HepG2 (cell line): Measurements from ENCODE around the gene ITK. TPM values are rescaled to one million over a fixed set of nuclear protein-coding genes. Genes with fewer than 3 reads are reported as not detected.

Experiments used
- ATAC-seq: fragments of 200-7000 bp; cut with Tn5 transposase; 3 replicates; pipeline ENCODE4 v1.9.1; 2020; ENCODE audit warnings: mild to moderate bottlenecking, moderate library complexity
- BruUV-seq: library from RNA; stranded (reverse); fragments of 400-500 nt; replicated peaks from 2 replicates; lab custom pipeline; 2021; lab: Mats Ljungman, UMichigan
- CTCF ChIA-PET: fragments of 300-600 bp; formaldehyde crosslinking; extraction: SDS; loops from one replicate; lab custom pipeline; 2021; ENCODE audit warnings: low total read pairs, inconsistent platforms, low intra/inter-chr PET ratio; lab: Yijun Ruan, JAX
- POLR2A ChIA-PET: fragments of 350-600 bp; sonication (Branson Sonifier 250); formaldehyde crosslinking; loops from one replicate; lab custom pipeline; 2020; ENCODE audit warnings: antibody characterized with exemption, inconsistent platforms; lab: Yijun Ruan, JAX
- DNase-seq: peaks from one replicate; pipeline ENCODE4 v3.0.0-alpha.2; 2015; ENCODE audit warnings: low spot score
- FAIRE-seq: peaks from 3 replicates; lab custom pipeline; 2011; peaks lifted over from hg19 to GRCh38; lab: Jason Lieb, UNC
- H2AFZ ChIP-seq: one replicate; pipeline ENCODE4 v1.6.1; 2011; ENCODE audit warnings: low read length, inconsistent platforms
- H3K27ac ChIP-seq: fragments of 300-600 bp; 3 replicates; pipeline ENCODE4 v1.8.0; 2011; ENCODE audit warnings: mixed run types, mild to moderate bottlenecking, mixed read lengths, low read length, inconsistent platforms; ENCODE audit not compliant: insufficient read depth; ENCODE audit errors: extremely low read length
- H3K27me3 ChIP-seq, 2 experiments: fragments of 200-600 bp in 1 of 2; 2 replicates in 1 of 2; 3 replicates in 1 of 2; pipeline versions ENCODE4 v1.6.0 to v1.8.0; 2011; ENCODE audit warnings: low read length in 2 of 2, mild to moderate bottlenecking in 2 of 2, moderate library complexity in 2 of 2, inconsistent platforms in 1 of 2; ENCODE audit not compliant: insufficient read depth in 2 of 2, control insufficient read depth in 1 of 2
- H3K36me3 ChIP-seq, 2 experiments: fragments of 200-600 bp in 1 of 2; replicated peaks in 1 of 2; 2 replicates in 1 of 2; 3 replicates in 1 of 2; pipeline versions ENCODE4 v1.5.1 to v1.8.0; 2011; ENCODE audit warnings: low read length in 2 of 2, inconsistent platforms in 1 of 2; ENCODE audit not compliant: insufficient read depth in 2 of 2, control insufficient read depth in 1 of 2
- H3K4me1 ChIP-seq: 2 replicates; pipeline ENCODE4 v1.5.1; 2012; ENCODE audit warnings: low read length, inconsistent platforms; ENCODE audit not compliant: insufficient read depth
- H3K4me2 ChIP-seq: 2 replicates; pipeline ENCODE4 v1.6.0; 2011; ENCODE audit warnings: low read depth, low read length, inconsistent platforms
- H3K4me3 ChIP-seq, 3 experiments: fragments of 200-600 bp in 1 of 3; sonication (generic), shearing (Covaris generic) in 1 of 3; replicated peaks in 1 of 3; 2 replicates each; pipeline ENCODE4 v1.5.1; 2011 to 2016; ENCODE audit warnings: low read length in 3 of 3, inconsistent platforms in 2 of 3, low read depth in 2 of 3, mild to moderate bottlenecking in 2 of 3, control low read depth in 1 of 3, mixed read lengths in 1 of 3; ENCODE audit not compliant: insufficient read depth in 1 of 3
- H3K79me2 ChIP-seq: one replicate; pipeline ENCODE4 v1.6.1; 2011; ENCODE audit warnings: low read length, inconsistent platforms; ENCODE audit not compliant: insufficient read depth
- H3K9ac ChIP-seq: 2 replicates; pipeline ENCODE4 v1.6.0; 2011; ENCODE audit warnings: mild to moderate bottlenecking, low read depth, low read length, inconsistent platforms; ENCODE audit not compliant: insufficient read depth
- H3K9me3 ChIP-seq: 2 replicates; pipeline ENCODE4 v1.5.1; 2012; ENCODE audit warnings: mild to moderate bottlenecking, low read length
- H4K20me1 ChIP-seq: 2 replicates; pipeline ENCODE4 v1.6.0; 2011; ENCODE audit warnings: inconsistent platforms, mild to moderate bottlenecking, low read length, moderate library complexity; ENCODE audit not compliant: insufficient read depth
- CERS6 ChIP-seq: sonication (generic); formaldehyde crosslinking; IDR thresholded peaks from 2 replicates; pipeline ENCODE4 v1.5.0; 2020; ENCODE audit warnings: missing genetic modification reagents
- FOXO4 ChIP-seq: sonication (generic); formaldehyde crosslinking; conservative IDR thresholded peaks from 2 replicates; pipeline ENCODE4 v1.8.1; 2023; ENCODE audit warnings: missing genetic modification reagents
- PRDM10 ChIP-seq: sonication (generic); formaldehyde crosslinking; IDR thresholded peaks from 2 replicates; pipeline ENCODE4 v1.4.0; 2020; ENCODE audit warnings: low read depth, missing genetic modification reagents
- RXRA ChIP-seq: sonication (generic); formaldehyde crosslinking; IDR thresholded peaks from 2 replicates; pipeline ENCODE4 v1.5.1; 2020; ENCODE audit warnings: missing genetic modification reagents
- SNAI1 ChIP-seq: sonication (generic); formaldehyde crosslinking; IDR thresholded peaks from 2 replicates; pipeline ENCODE4 v1.5.0; 2020; ENCODE audit warnings: mild to moderate bottlenecking, missing genetic modification reagents, borderline replicate concordance
- SOX6 ChIP-seq, 2 experiments: fragments of 450-650 bp in 1 of 2; sonication (generic) in 1 of 2; formaldehyde crosslinking in 1 of 2; IDR thresholded peaks; 2 replicates each; pipeline versions ENCODE4 v1.4.0 to v1.6.1; 2017 to 2020; ENCODE audit warnings: antibody characterized with exemption in 1 of 2, mild to moderate bottlenecking in 1 of 2, missing genetic modification reagents in 1 of 2
- SRY ChIP-seq: sonication (generic); formaldehyde crosslinking; IDR thresholded peaks from 2 replicates; pipeline ENCODE4 v1.8.0; 2022; ENCODE audit warnings: mild to moderate bottlenecking, missing genetic modification reagents
- WGBS: methylation state at CpG from one replicate; pipeline ENCODE4 v1.1.6; 2017; ENCODE audit warnings: low lambda C conversion rate; 5-methylcytosine and 5-hydroxymethylcytosine counted together
- in situ Hi-C: cut with HindIII; loops from 2 replicates; pipeline ENCODE4 v1.10.0; 2017; ENCODE audit warnings: low pct_unique_long_range_greater_than_20kb; ENCODE audit not compliant: extremely low pct_ligation_motif_present
- intact Hi-C: fragments of 100-400 bp; cut with micrococcal nuclease; formaldehyde crosslinking; loops from one replicate; pipeline ENCODE4 v1.10.0; 2022; ENCODE audit not compliant: unreplicated experiment
- polyA plus RNA-seq, 8 experiments: library from polyadenylated mRNA; depleted of rRNA in 3 of 8; stranded (reverse) in 7 of 8; unstranded in 1 of 8; fragments of >200 nt; fragmentation: Illumina TruSeq in 4 of 8; extraction: Trizol in 4 of 8; gene quantifications; 2 replicates each; pipeline versions ENCODE4 v1.2.1 to v1.2.3, GENCODE V29; 2011 to 2016; ENCODE audit warnings: low read depth in 4 of 8, missing spikeins in 1 of 8, mixed read lengths in 1 of 8; ENCODE audit not compliant: insufficient read depth in 1 of 8
- total RNA-seq, 5 experiments: library from RNA; depleted of rRNA; stranded (reverse); fragments of >200 nt; fragmentation: Illumina TruSeq; extraction: Trizol; gene quantifications; 2 replicates each; pipeline ENCODE4 v1.2.3, GENCODE V29; 2016; ENCODE audit warnings: low read depth in 1 of 5

ITK gene
- total and polyA plus RNA-seq, 2 of the 13 experiments (the other 11 are each of a cell fraction or from before 2014, with no cell fraction given) = 0.01 TPM; not detected in 1

GRCh38 chr5:157289164-157289819, 108.7 kb downstream of the ITK start:
- ChIA-PET CTCF (no interaction called here), POLR2A (no interaction called here)
- H3K27me3 ChIP-seq = no peaks in the 10 kb centered on the region
- no peaks in the 10 kb centered on the region for H3K79me2 ChIP-seq
- no peak for DNase-seq
- H4K20me1 ChIP-seq = 0 out of 2 replicates have a peak, but pooled peaks cover 6% of the 10 kb centered on the region
- no peak for TF ChIP-seq SRY (CRISPR knock-in tag)
- TF ChIP-seq FOXO4 = 0 out of 2 replicates have a peak, but pooled peaks have one; percentile 53
- 0 out of 2 replicates have a peak overlapping the region, but pooled peaks have one; percentile 9 for H3K9ac ChIP-seq
- WGBS = 83% methylated on average over 9 of the region's 9 CpGs
- intact Hi-C loops = no loop called here
- H3K27ac ChIP-seq = peak overlapping the region; percentile 73
- no peak for ATAC-seq
- peak overlapping the region; percentile 42 for H3K4me2 ChIP-seq
- no peaks in the 10 kb centered on the region for H3K9me3 ChIP-seq
- H3K4me3 ChIP-seq = no peak overlapping the region; a peak in 1 of 6 replicates
- peaks cover 7 to 8% of the 10 kb centered on the region in 2 experiments; a peak in 3 of 5 replicates for H3K36me3 ChIP-seq
- peaks cover 67% of the 10 kb centered on the region for H3K4me1 ChIP-seq
- in situ Hi-C loops = no loop called here
- BruUV-seq = no TSS peak
- no peak overlapping the region for H2AFZ ChIP-seq
- FAIRE-seq = no peak

GRCh38 chr5:157290156-157290980, 109.7 kb downstream of the ITK start:
- DNase-seq (peak; percentile 70), ATAC-seq (peak; percentile 58), FAIRE-seq (peak; percentile 67)
- H3K9ac ChIP-seq = peak overlapping the region; percentile 31; the same call in 1 of the 2 replicates
- no TSS peak for BruUV-seq
- H3K4me3 ChIP-seq = no peak overlapping the region
- H3K27me3 ChIP-seq = no peaks in the 10 kb centered on the region
- ChIA-PET POLR2A (no interaction called here), CTCF (no interaction called here)
- no peaks in the 10 kb centered on the region for H3K79me2 ChIP-seq
- intact Hi-C loops = loop anchor here (1.0 kb wide), 1 partner anchor 24 kb away; the partner anchor contains the start of gene CYFIP2
- peak overlapping the region; percentile 54 for H3K4me2 ChIP-seq
- H3K36me3 ChIP-seq = peaks cover 8 to 11% of the 10 kb centered on the region in 2 experiments; a peak in 4 of 5 replicates
- H3K27ac ChIP-seq = peak overlapping the region; percentile 73
- 64% methylated on average over 6 of the region's 6 CpGs for WGBS
- no peak overlapping the region for H2AFZ ChIP-seq
- in situ Hi-C loops = no loop called here
- 0 out of 2 replicates have a peak, but pooled peaks cover 6% of the 10 kb centered on the region for H4K20me1 ChIP-seq
- peaks cover 67% of the 10 kb centered on the region for H3K4me1 ChIP-seq
- H3K9me3 ChIP-seq = no peaks in the 10 kb centered on the region
- no peak for TF ChIP-seq SNAI1 (CRISPR knock-in tag)
- TF ChIP-seq PRDM10 (CRISPR knock-in tag) = no peak
- no peak for TF ChIP-seq CERS6 (CRISPR knock-in tag)
- TF ChIP-seq SOX6 (IDR thresholded peaks at IDR 0.05) = no peak
- no peak for TF ChIP-seq SOX6 (CRISPR knock-in tag; IDR thresholded peaks at IDR 0.05)
- TF ChIP-seq RXRA (CRISPR knock-in tag) = no peak
